Endothelial cell of umbilical vein (primary cell): ENCODE measurements around the gene WDR18.

ENCODE experiments used
- MAX ChIP-seq: IDR thresholded peaks from 2 replicates; pipeline ENCODE4 v1.6.1; 2011; ENCODE audit not compliant: insufficient read depth, insufficient read length
- POLR2AphosphoS5 ChIP-seq: IDR thresholded peaks from 2 replicates; pipeline ENCODE4 v1.6.1; 2012; ENCODE audit warnings: low read depth, mild to moderate bottlenecking, control low read depth, low read length, moderate library complexity; ENCODE audit not compliant: insufficient read depth
- TF ChIP-seq, protein P1 (sequence below), 2 donors: IDR thresholded peaks; 1 replicate in 1 of 2; 2 replicates in 1 of 2; pipeline ENCODE4 v1.5.1; 2011; ENCODE audit warnings: low read length in 2 of 2, mild to moderate bottlenecking in 2 of 2, moderate library complexity in 2 of 2, control low read depth in 1 of 2, inconsistent platforms in 1 of 2, low read depth in 1 of 2; ENCODE audit not compliant: insufficient read depth in 1 of 2; ENCODE audit errors: extremely low read depth in 1 of 2

- TF ChIP-seq MAX, result no peak
- TF ChIP-seq POLR2AphosphoS5, result no peak
- TF ChIP-seq, protein P1, sequence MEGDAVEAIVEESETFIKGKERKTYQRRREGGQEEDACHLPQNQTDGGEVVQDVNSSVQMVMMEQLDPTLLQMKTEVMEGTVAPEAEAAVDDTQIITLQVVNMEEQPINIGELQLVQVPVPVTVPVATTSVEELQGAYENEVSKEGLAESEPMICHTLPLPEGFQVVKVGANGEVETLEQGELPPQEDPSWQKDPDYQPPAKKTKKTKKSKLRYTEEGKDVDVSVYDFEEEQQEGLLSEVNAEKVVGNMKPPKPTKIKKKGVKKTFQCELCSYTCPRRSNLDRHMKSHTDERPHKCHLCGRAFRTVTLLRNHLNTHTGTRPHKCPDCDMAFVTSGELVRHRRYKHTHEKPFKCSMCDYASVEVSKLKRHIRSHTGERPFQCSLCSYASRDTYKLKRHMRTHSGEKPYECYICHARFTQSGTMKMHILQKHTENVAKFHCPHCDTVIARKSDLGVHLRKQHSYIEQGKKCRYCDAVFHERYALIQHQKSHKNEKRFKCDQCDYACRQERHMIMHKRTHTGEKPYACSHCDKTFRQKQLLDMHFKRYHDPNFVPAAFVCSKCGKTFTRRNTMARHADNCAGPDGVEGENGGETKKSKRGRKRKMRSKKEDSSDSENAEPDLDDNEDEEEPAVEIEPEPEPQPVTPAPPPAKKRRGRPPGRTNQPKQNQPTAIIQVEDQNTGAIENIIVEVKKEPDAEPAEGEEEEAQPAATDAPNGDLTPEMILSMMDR (IDR thresholded peaks at IDR 0.05; ENCODE audit: extremely low read depth in 1 of 2, insufficient read depth in 1 of 2, low read depth in 1 of 2, low read length in 2 of 2), result no peak
Measured at GRCh38 chr19:1017906-1018305, 33.8 kb downstream of the WDR18 start.
